HepG2 (cell line): Measurements from ENCODE around the gene SLC34A3. TPM values are rescaled to one million over a fixed set of nuclear protein-coding genes. Genes with fewer than 3 reads are reported as not detected.
A peak's percentile ranks its signal among the peaks of the same experiment; 100 is the strongest.

ENCODE experiments used
- ATAC-seq: fragments of 200-7000 bp; cut with Tn5 transposase; 3 replicates; pipeline ENCODE4 v1.9.1; 2020; ENCODE audit warnings: mild to moderate bottlenecking, moderate library complexity
- BruUV-seq: library from RNA; stranded (reverse); fragments of 400-500 nt; replicated peaks from 2 replicates; lab custom pipeline; 2021; lab: Mats Ljungman, UMichigan
- CTCF ChIA-PET: fragments of 300-600 bp; formaldehyde crosslinking; extraction: SDS; loops from one replicate; lab custom pipeline; 2021; ENCODE audit warnings: low total read pairs, inconsistent platforms, low intra/inter-chr PET ratio; lab: Yijun Ruan, JAX
- POLR2A ChIA-PET: fragments of 350-600 bp; sonication (Branson Sonifier 250); formaldehyde crosslinking; loops from one replicate; lab custom pipeline; 2020; ENCODE audit warnings: antibody characterized with exemption, inconsistent platforms; lab: Yijun Ruan, JAX
- DNase-seq: peaks from one replicate; pipeline ENCODE4 v3.0.0-alpha.2; 2015; ENCODE audit warnings: low spot score
- FAIRE-seq: peaks from 3 replicates; lab custom pipeline; 2011; peaks lifted over from hg19 to GRCh38; lab: Jason Lieb, UNC
- H2AFZ ChIP-seq: one replicate; pipeline ENCODE4 v1.6.1; 2011; ENCODE audit warnings: low read length, inconsistent platforms
- H3K27ac ChIP-seq: fragments of 300-600 bp; 3 replicates; pipeline ENCODE4 v1.8.0; 2011; ENCODE audit warnings: mixed run types, mild to moderate bottlenecking, mixed read lengths, low read length, inconsistent platforms; ENCODE audit not compliant: insufficient read depth; ENCODE audit errors: extremely low read length
- H3K27me3 ChIP-seq, 2 experiments: fragments of 200-600 bp in 1 of 2; 2 replicates in 1 of 2; 3 replicates in 1 of 2; pipeline versions ENCODE4 v1.6.0 to v1.8.0; 2011; ENCODE audit warnings: low read length in 2 of 2, mild to moderate bottlenecking in 2 of 2, moderate library complexity in 2 of 2, inconsistent platforms in 1 of 2; ENCODE audit not compliant: insufficient read depth in 2 of 2, control insufficient read depth in 1 of 2
- H3K36me3 ChIP-seq, 2 experiments: fragments of 200-600 bp in 1 of 2; replicated peaks in 1 of 2; 2 replicates in 1 of 2; 3 replicates in 1 of 2; pipeline versions ENCODE4 v1.5.1 to v1.8.0; 2011; ENCODE audit warnings: low read length in 2 of 2, inconsistent platforms in 1 of 2; ENCODE audit not compliant: insufficient read depth in 2 of 2, control insufficient read depth in 1 of 2
- H3K4me1 ChIP-seq: 2 replicates; pipeline ENCODE4 v1.5.1; 2012; ENCODE audit warnings: low read length, inconsistent platforms; ENCODE audit not compliant: insufficient read depth
- H3K4me2 ChIP-seq: 2 replicates; pipeline ENCODE4 v1.6.0; 2011; ENCODE audit warnings: low read depth, low read length, inconsistent platforms
- H3K4me3 ChIP-seq, 3 experiments: fragments of 200-600 bp in 1 of 3; sonication (generic), shearing (Covaris generic) in 1 of 3; replicated peaks in 1 of 3; 2 replicates each; pipeline ENCODE4 v1.5.1; 2011 to 2016; ENCODE audit warnings: low read length in 3 of 3, inconsistent platforms in 2 of 3, low read depth in 2 of 3, mild to moderate bottlenecking in 2 of 3, control low read depth in 1 of 3, mixed read lengths in 1 of 3; ENCODE audit not compliant: insufficient read depth in 1 of 3
- H3K79me2 ChIP-seq: one replicate; pipeline ENCODE4 v1.6.1; 2011; ENCODE audit warnings: low read length, inconsistent platforms; ENCODE audit not compliant: insufficient read depth
- H3K9ac ChIP-seq: 2 replicates; pipeline ENCODE4 v1.6.0; 2011; ENCODE audit warnings: mild to moderate bottlenecking, low read depth, low read length, inconsistent platforms; ENCODE audit not compliant: insufficient read depth
- H3K9me3 ChIP-seq: 2 replicates; pipeline ENCODE4 v1.5.1; 2012; ENCODE audit warnings: mild to moderate bottlenecking, low read length
- H4K20me1 ChIP-seq: 2 replicates; pipeline ENCODE4 v1.6.0; 2011; ENCODE audit warnings: inconsistent platforms, mild to moderate bottlenecking, low read length, moderate library complexity; ENCODE audit not compliant: insufficient read depth
- AHR ChIP-seq: IDR thresholded peaks from 2 replicates; pipeline ENCODE4 v1.6.1; 2018; ENCODE audit warnings: missing genetic modification reagents, missing compliant biosample characterization
- BCL6 ChIP-seq: IDR thresholded peaks from 2 replicates; pipeline ENCODE4 v1.6.1; 2016; ENCODE audit warnings: missing genetic modification reagents, missing compliant biosample characterization
- CC2D1A ChIP-seq: sonication (generic); formaldehyde crosslinking; IDR thresholded peaks from 2 replicates; pipeline ENCODE4 v1.8.1; 2023; ENCODE audit warnings: mild to moderate bottlenecking, missing genetic modification reagents
- ERF ChIP-seq: IDR thresholded peaks from 2 replicates; pipeline ENCODE4 v1.6.1; 2018; ENCODE audit warnings: missing biosample characterization, missing genetic modification reagents
- FOSL1 ChIP-seq: sonication (generic); formaldehyde crosslinking; IDR thresholded peaks from 2 replicates; pipeline ENCODE4 v1.9.0; 2021; ENCODE audit warnings: missing genetic modification reagents, borderline replicate concordance
- FOXA1 ChIP-seq, 2 experiments: fragments of 450-650 bp in 1 of 2; sonication (generic) in 1 of 2; formaldehyde crosslinking in 1 of 2; IDR thresholded peaks; 2 replicates each; pipeline versions ENCODE4 v1.4.0 to v1.6.1; 2016 to 2020; ENCODE audit warnings: missing genetic modification reagents in 1 of 2
- GATAD1 ChIP-seq: IDR thresholded peaks from 2 replicates; pipeline ENCODE4 v1.6.1; 2016; ENCODE audit warnings: missing genetic modification reagents, missing compliant biosample characterization
- HNF1B ChIP-seq: sonication (generic); formaldehyde crosslinking; IDR thresholded peaks from 2 replicates; pipeline ENCODE4 v1.5.1; 2020; ENCODE audit warnings: mild to moderate bottlenecking, moderate library complexity, missing genetic modification reagents
- HNRNPL ChIP-seq: fragments of 200-400 bp; formaldehyde crosslinking; IDR thresholded peaks from 2 replicates; pipeline ENCODE4 v1.6.1; 2017; ENCODE audit warnings: mild to moderate bottlenecking, low read depth, low read length
- IKZF5 ChIP-seq: IDR thresholded peaks from 2 replicates; pipeline ENCODE4 v1.6.1; 2018; ENCODE audit warnings: missing genetic modification reagents, mild to moderate bottlenecking, missing compliant biosample characterization
- KDM2A ChIP-seq: sonication (generic); formaldehyde crosslinking; IDR thresholded peaks from 2 replicates; pipeline ENCODE4 v1.4.0; 2020; ENCODE audit warnings: low read depth, missing genetic modification reagents, borderline replicate concordance
- MTA1 ChIP-seq: sonication (generic); formaldehyde crosslinking; IDR thresholded peaks from 2 replicates; pipeline ENCODE4 v1.4.0; 2020; ENCODE audit warnings: missing genetic modification reagents, mild to moderate bottlenecking, borderline replicate concordance
- MYNN ChIP-seq: sonication (generic); formaldehyde crosslinking; IDR thresholded peaks from 2 replicates; pipeline ENCODE4 v1.4.0; 2020; ENCODE audit warnings: mild to moderate bottlenecking, low read depth, missing genetic modification reagents
- TAF1 ChIP-seq: sonication (generic); formaldehyde crosslinking; IDR thresholded peaks from 2 replicates; pipeline ENCODE4 v1.4.0; 2020; ENCODE audit warnings: missing genetic modification reagents
- TEAD3 ChIP-seq: optimal IDR thresholded peaks from 2 replicates; pipeline ENCODE3; 2016; ENCODE audit warnings: borderline replicate concordance
- XRCC5 ChIP-seq: fragments of 200-400 bp; formaldehyde crosslinking; optimal IDR thresholded peaks from 2 replicates; pipeline ENCODE3; 2017; ENCODE audit warnings: mild to moderate bottlenecking, low read length
- ZBTB33 ChIP-seq: sonication (generic); formaldehyde crosslinking; IDR thresholded peaks from 2 replicates; pipeline ENCODE4 v1.4.0; 2020; ENCODE audit warnings: missing genetic modification reagents
- ZNF224 ChIP-seq: sonication (generic); formaldehyde crosslinking; IDR thresholded peaks from 2 replicates; pipeline ENCODE4 v1.5.0; 2020; ENCODE audit warnings: mild to moderate bottlenecking, missing genetic modification reagents
- whole genome bisulfite sequencing: methylation state at CpG from one replicate; pipeline ENCODE4 v1.1.6; 2017; ENCODE audit warnings: low lambda C conversion rate; 5-methylcytosine and 5-hydroxymethylcytosine counted together
- in situ Hi-C: cut with HindIII; loops from 2 replicates; pipeline ENCODE4 v1.10.0; 2017; ENCODE audit warnings: low pct_unique_long_range_greater_than_20kb; ENCODE audit not compliant: extremely low pct_ligation_motif_present
- intact Hi-C: fragments of 100-400 bp; cut with micrococcal nuclease; formaldehyde crosslinking; loops from one replicate; pipeline ENCODE4 v1.10.0; 2022; ENCODE audit not compliant: unreplicated experiment
- polyA plus RNA-seq, 8 experiments: library from polyadenylated mRNA; depleted of rRNA in 3 of 8; stranded (reverse) in 7 of 8; unstranded in 1 of 8; fragments of >200 nt; fragmentation: Illumina TruSeq in 4 of 8; extraction: Trizol in 4 of 8; gene quantifications; 2 replicates each; pipeline versions ENCODE4 v1.2.1 to v1.2.3, GENCODE V29; 2011 to 2016; ENCODE audit warnings: low read depth in 4 of 8, missing spikeins in 1 of 8, mixed read lengths in 1 of 8; ENCODE audit not compliant: insufficient read depth in 1 of 8
- total RNA-seq, 5 experiments: library from RNA; depleted of rRNA; stranded (reverse); fragments of >200 nt; fragmentation: Illumina TruSeq; extraction: Trizol; gene quantifications; 2 replicates each; pipeline ENCODE4 v1.2.3, GENCODE V29; 2016; ENCODE audit warnings: low read depth in 1 of 5

The SLC34A3 gene
- total and polyA plus RNA-seq, 2 of the 13 experiments (the other 11 are each of a cell fraction or from before 2014, with no cell fraction given): 0.07 to 1.0 TPM

- BruUV-seq: no TSS peak
- H3K27me3 ChIP-seq: no peaks in the 10 kb centered on the region
- H2AFZ ChIP-seq: no peak overlapping the region
- ATAC-seq (no peak), FAIRE-seq (peak; percentile 26), DNase-seq (no peak)
- in situ Hi-C loops (no loop called here), intact Hi-C loops (loop anchor here (2.0 kb wide), 1 partner anchor 15 kb away; the partner anchor contains the start of gene RNF208)
- peak overlapping the region; percentile 85 for H3K4me2 ChIP-seq
- H3K27ac ChIP-seq: peak overlapping the region; percentile 39
- peaks cover 59% of the 10 kb centered on the region for H3K4me1 ChIP-seq
- H3K36me3 ChIP-seq: peaks cover 3 to 13% of the 10 kb centered on the region in 2 experiments; a peak in 3 of 5 replicates
- ChIA-PET POLR2A (interaction anchor here (0.8 to 7.4 kb wide), 5 partner anchors 8 to 87 kb away, joined by 3 to 78 read pairs (median 5); partner anchors contain the start of genes TOR4A and TPRN), CTCF (no interaction called here)
- WGBS: 96% methylated on average over 3 of the region's 13 CpGs
- peak overlapping the region in 1 of 3 experiments; percentile 37; a peak in 1 of 6 replicates for H3K4me3 ChIP-seq
- H4K20me1 ChIP-seq: peaks cover 15% of the 10 kb centered on the region
- H3K9ac ChIP-seq: peak overlapping the region; percentile 41; the same call in 1 of the 2 replicates
- no peaks in the 10 kb centered on the region for H3K9me3 ChIP-seq
- H3K79me2 ChIP-seq: peaks cover 31% of the 10 kb centered on the region
- TF ChIP-seq IKZF5 (CRISPR knock-in tag) (no peak), FOXA1 (IDR thresholded peaks at IDR 0.05) (no peak), FOXA1 (CRISPR knock-in tag; IDR thresholded peaks at IDR 0.05) (peak; percentile 60), MTA1 (no peak), GATAD1 (CRISPR knock-in tag) (0 out of 2 replicates have a peak, but pooled peaks have one; percentile 27), MYNN (CRISPR knock-in tag) (no peak), ERF (CRISPR knock-in tag) (0 out of 2 replicates have a peak, but pooled peaks have one; percentile 23), TAF1 (CRISPR knock-in tag) (0 out of 2 replicates have a peak, but pooled peaks have one; percentile 15), KDM2A (CRISPR knock-in tag) (peak; percentile 12; the same call in 1 of the 2 replicates), FOSL1 (no peak), TEAD3 (CRISPR knock-in tag) (no peak), AHR (CRISPR knock-in tag) (0 out of 2 replicates have a peak, but pooled peaks have one; percentile 35), ZBTB33 (CRISPR knock-in tag) (peak; percentile 96), CC2D1A (CRISPR knock-in tag) (no peak), ZNF224 (CRISPR knock-in tag) (no peak), HNF1B (CRISPR knock-in tag) (0 out of 2 replicates have a peak, but pooled peaks have one; percentile 18), HNRNPL (peak; percentile 57; the same call in 1 of the 2 replicates), XRCC5 (peak; percentile 25), BCL6 (CRISPR knock-in tag) (no peak)
Observed at GRCh38 chr9:137237759-137238726, 7.3 kb downstream of the SLC34A3 start.
